Keratinocyte (primary cell): ENCODE results near the gene NFATC2.

Source experiments
- CTCF ChIP-seq, 3 experiments: IDR thresholded peaks in 1 of 3; conservative IDR thresholded peaks in 1 of 3; optimal IDR thresholded peaks in 1 of 3; 2 replicates in 2 of 3; 3 replicates in 1 of 3; pipeline versions ENCODE3 to v1.5.1; 2011; ENCODE audit warnings: low read length in 3 of 3, mild to moderate bottlenecking in 3 of 3, moderate library complexity in 2 of 3, control low read depth in 1 of 3, inconsistent platforms in 1 of 3; ENCODE audit not compliant: insufficient read depth in 2 of 3; ENCODE audit errors: extremely low read depth in 1 of 3
- EZH2 ChIP-seq: IDR thresholded peaks from one replicate; pipeline ENCODE4 v1.6.1; 2012; ENCODE audit warnings: inconsistent platforms, mild to moderate bottlenecking, low read length, moderate library complexity

DNA sequence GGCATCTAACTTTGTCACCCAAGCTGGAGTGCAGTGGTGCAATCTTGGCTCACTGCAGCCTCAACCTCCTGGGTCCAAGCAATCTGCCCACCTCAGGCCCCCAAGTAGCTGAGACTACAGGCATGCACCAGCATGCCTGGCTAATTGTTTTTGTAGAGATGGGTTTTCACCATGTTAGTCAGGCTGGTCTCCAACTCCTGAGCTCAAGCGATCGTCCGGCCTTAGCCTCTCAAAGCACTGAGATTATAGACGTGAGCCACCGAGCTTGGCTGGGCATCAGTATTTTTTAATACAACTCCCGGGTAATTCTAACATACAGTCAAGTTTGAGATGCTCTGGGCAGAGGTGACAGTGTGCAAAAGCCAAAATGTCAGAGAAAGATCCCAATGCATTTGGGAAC is 73.5 kb downstream of the NFATC2 start:
- TF ChIP-seq CTCF (optimal IDR thresholded peaks at IDR 0.05 in 1 of 3, IDR thresholded peaks at IDR 0.05 in 1 of 3, conservative IDR thresholded peaks at IDR 0.05 in 1 of 3; ENCODE audit: extremely low read depth in 1 of 3, insufficient read depth in 2 of 3, low read length in 3 of 3) (no peak), EZH2 (no peak)
